HuH-7 (cell line): ENCODE data around the gene ST6GALNAC1.
A peak's percentile ranks its signal among the peaks of the same experiment; 100 is the strongest.

ENCODE experiments used
- DNase-seq: peaks from one replicate; pipeline ENCODE4 v3.0.0; 2011; ENCODE audit warnings: low spot score

The ST6GALNAC1 gene

DNA sequence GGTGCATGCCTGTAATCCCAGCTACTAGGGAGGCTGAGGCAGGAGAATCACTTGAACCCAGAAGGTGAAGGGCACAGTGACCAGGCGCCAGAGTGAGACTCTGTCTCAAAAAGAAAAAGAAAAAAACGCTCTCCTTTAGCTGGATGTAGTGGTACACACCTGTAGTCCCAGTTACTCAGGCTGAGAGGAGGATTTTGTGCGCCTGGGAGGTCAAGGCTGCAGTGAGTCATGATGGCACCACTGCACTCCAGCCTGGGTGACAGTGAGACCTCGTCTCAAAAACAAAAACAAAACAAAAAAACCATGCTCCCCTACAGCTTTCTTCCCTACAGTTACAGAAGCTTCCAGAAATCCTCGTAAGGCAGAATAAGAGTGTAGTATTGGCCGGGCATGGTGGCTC, 33.1 kb upstream of the ST6GALNAC1 start:
- DNase-seq = no peak

DNA sequence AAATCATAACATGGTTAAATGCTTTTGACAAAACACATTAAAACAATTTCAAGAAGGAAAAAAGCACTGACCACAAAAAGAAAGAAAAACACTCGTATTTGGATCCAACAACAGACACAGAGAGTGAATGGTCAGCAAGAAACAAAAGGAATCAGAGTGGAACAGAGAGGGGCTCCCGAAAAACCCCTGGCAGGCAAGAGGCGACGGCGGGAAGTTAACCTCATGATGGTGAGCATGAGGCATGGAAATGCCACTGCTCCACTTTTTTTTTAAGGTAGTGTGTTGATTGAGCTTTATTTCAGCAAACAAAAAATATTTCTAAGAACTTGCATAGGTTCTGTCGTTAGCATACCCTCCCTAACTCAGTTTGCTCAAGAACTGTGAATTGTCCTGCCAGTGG, 32.1 kb upstream of the ST6GALNAC1 start:
- DNase-seq = no peak

DNA sequence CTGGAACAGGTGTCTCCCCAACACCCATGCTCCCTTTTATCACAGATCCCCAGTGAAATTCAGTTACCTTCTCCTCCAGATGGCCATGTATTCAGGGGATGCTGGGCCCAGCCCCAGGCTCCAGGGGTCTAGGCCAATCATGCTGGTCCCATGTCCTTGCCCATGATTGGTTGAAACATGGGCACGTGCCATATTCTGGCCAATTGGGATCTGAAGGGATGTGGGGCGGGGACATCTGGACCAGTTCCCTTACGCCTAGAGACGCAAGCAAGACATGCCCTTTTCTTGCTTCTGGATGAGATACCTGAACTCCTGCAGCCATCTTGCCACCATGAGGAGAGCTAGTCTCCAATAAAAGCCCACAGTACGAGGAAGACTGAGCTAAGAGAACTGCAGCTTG, 31.0 kb upstream of the ST6GALNAC1 start:
- no peak for DNase-seq

DNA sequence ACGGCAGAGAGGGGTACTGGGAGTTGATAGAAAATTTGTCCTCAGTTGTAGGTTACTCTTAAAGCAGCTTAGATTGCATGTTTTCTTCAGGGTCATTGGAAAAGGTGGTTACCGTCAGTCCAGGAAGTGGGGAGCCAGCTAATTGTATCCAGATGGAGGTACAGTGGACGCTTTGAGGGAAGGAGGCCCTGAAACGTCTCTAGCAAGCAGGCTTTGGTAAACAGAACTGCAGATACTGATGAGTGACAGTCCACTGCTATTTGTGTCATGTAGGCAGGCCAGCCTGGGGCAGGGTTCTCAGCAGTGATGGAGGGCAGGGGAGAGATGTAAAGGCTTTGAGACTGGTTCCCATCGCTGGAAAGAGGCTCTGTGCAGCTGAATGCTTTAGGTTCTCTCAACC, 30.2 kb upstream of the ST6GALNAC1 start:
- DNase-seq = no peak

DNA sequence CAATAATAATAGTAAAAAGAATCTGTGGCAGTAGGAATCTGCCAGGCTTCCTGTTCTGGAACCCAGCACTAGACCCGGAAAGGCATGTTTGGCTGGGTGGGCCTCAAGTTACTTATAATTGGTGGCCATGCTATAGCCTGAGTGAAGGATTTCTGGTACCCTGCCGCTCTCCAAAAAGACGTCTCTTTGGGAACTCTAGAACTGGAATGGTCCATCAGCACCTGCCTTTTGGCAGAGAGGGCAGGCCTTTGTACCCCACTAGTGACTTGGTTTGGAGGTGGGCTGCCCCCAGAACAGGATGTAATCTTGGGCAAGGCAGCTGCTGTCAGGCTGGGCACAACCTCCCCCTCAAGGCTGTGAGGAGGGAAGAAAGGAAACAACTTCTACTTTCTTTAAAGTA, 29.3 kb upstream of the ST6GALNAC1 start:
- DNase-seq = no peak

DNA sequence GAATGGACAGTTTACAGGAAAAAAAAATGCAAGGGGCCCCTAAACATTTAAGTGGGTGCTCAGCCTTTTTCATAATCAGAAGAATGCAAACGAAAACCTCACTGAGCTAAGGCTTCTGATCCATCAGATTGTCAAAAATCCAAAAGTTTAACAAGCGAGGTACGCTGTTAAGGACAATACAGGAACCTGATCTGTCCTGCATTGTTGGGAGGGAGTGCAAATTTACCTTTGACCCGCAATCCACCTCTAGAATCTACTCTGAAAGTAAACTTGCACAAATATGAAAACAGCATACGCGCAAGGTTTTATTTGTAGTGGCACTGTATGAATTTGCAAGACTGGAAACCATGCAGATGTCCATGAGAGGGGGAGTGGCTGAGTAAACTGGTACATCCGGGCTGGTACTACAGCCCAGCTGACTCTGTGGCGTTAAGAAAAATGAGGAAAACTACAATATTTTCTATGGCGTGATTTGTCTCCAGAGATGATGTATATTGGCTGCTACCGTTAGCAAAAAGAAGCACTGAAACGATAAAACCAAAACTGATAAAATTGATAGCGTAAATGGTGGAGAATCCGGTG, 28.8 kb upstream of the ST6GALNAC1 start:
- no peak for DNase-seq

DNA sequence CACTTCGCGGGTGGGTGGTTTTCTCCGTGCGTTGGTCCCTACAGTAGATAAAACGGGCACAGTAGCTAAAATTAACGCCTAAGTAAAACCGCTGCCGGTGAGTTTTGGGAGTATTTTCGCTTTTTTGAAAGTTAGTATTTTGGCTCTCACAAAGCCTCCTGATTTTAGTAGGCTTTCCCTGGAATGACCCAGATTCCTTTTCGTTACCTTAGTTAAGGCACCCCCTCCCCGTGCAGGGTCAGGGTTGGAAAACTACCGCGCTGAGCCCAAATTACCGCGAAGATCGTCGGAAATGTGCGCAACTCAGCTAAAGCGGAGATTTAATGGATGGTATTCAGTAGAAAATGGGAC, 28.3 kb upstream of the ST6GALNAC1 start:
- no peak for DNase-seq

DNA sequence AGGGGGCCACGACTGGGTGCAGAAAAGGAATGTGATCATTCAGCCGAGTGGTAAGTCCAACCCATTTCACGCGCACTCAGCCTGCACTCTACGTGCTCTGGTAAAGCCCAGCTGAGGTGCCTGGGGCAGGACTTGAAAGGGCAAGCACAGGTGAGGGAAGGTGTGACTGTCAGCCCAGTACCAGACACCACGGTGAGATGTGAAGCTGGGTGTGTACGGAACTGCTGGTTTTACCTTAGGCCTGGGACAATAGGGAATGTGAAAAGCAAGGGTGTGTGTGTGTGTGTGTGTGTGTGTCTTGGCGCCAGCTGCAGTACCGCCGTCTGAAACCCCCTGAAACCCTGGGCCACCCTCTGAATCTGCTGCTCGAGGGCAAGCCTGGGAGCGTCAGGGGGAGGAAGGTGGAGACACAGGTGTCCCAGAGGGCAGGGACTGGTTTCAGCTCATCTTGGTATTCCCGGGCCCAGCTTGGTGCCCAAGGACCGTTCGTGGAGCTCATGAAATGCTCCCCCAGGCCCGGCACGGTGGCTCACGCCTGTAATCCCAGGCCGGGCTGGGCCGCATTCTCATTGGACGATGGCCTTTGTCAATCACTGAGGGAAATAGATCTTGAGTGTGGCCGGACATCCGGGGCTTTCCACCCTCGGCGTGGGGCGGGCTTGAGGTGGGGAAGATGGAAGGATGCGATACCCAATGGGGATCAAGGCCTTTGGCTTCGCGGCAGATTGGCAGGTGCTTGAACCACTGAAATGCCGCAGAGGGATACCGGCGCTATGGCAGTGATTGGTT, 27.8 kb upstream of the ST6GALNAC1 start:
- peak; percentile 95 for DNase-seq

DNA sequence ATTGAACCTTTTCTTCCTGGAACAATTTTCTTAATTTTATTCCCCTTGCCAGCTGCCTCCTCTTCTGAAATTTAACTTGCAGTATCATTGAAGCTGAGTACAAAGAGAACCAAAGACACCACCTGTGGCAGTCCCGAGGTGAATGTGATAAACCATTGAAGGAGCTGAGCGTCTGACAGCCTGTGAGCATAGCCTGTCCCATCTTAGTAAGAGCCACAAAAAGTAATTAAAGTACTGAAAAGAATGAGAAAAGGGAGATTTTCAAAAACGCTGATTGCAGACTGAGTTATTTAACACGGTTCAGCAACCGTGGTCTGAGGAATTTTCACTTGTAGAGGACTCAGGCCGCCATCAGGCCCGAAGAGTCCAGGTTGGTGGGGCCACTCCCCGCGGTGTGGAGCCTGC, 27.2 kb upstream of the ST6GALNAC1 start:
- no peak for DNase-seq

DNA sequence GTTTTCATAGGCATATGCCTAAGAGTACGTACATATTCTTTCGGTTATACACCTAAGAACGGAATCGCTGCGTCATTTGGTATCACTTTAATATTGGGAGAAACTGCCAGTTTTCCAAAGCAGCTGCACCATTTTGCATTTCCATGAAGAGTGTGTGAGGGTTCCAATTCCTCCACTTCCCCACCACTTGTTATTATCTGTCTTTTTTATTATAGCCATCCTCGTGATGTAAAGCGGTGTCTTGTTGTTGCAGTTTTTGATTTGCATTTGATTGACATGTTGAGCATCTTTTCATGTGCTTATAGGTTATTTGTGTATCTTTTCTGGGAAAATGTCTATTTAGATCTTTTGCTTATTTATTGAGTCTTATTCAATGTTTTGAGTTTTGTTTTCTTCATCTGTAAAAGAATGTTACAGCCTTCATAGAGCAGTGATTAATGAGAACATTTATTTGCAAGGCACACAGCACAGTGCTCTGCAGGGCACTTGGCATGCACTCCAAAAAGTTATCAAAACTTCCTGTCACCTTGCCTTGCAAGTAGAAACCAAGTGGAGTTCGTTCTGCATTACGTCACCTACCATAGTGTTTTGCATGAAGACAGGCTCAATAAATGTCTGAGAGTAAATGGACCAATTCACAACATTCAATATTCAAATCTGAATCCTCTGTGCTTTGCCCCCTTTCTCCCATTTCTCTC, 26.6 kb upstream of the ST6GALNAC1 start:
- no peak for DNase-seq

DNA sequence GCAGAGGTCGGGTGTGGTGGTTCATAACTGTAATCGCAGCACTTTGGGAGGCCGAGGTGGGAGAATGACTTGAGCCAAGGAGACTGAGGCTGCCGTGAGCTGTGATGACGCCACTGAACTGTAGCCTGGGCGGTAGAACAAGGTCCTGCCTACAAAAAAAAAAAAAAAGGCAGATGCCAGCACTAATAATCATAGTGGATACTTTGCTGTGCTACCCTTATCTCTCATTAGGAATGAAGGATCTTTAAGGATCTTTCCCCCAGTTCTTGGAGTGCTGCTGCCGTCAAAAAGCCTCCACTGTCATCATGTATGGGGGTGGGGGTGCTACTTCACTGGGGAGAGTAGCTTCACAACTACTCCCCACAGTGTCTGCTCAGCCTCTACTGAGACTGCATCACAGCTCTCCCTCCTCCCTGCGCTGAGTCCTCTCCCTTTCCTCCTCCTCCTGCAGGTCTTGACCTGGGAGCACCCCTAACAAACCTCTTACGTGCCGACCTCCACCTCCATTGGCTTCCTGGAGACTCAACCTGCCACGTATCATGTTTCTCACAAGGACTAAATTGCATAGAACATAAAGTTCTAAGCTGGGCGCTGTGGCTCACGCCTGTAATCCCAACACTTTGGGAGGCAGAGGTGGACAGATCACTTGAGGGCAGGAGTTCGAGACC, 24.4 kb upstream of the ST6GALNAC1 start:
- no peak for DNase-seq

DNA sequence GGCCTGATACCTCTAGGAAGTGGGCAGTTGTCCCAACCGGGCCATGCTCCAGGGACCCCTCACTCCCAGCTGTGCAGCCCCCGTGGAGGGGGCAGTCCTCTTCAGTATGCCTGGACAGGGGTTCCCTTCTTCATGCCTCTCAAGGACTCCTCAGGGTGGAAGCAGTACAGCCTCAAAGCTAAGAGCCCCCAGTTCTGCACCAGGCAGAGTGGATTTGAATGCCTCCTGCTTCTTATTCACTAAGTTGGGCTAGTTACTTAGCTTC, 23.9 kb upstream of the ST6GALNAC1 start:
- no peak for DNase-seq

DNA sequence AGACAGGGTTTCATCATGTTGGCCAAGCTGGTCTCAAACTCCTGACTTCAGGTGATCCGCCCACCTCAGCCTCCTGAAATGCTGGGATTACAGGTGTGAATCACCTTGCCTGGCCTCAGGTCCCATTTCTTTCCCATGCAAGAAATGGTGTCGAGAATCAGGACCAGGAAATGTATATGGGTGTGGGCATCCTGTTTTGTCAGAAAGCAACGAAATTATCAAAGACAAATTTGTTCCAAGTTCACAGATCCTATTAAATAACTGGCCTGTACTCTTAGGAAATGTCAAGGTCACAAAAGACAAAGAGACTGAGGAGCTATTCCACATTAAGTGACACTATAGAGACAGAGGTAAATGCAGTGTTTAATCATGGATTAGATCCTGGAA, 17.1 kb upstream of the ST6GALNAC1 start:
- no peak for DNase-seq

DNA sequence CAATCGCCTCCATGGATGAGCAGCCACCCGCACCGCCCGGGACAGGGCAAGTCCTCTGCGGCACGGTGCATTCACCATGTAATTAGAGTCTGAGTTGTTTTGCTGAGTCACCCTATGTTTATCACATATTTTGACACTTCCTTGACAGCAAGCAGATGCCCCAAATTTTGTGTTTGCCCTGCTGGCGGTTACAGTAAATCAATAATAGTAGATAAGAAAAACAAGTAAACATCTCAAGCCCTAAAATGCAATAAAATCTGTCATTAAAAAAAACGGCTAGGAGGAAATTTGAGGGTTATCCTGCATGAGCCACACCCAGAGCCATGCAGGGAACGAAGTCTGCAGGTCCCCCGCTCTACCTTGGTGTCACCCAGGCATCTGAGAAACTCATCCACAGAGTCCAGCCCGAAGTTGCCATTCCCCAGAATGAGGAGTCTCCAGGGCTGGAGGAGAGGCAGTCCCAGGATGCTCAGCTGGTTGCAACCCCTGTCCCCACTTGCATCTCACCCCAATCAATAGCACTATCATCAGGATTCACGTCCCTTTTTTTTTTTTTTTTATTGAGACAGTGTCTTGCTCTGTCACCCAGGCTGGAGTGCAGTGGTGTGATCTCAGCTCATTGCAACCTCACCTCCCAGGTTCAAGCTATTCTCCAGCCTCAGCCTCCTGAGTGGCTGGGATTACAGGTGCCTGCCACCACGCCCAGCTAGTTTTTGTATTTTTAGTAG, 16.5 kb upstream of the ST6GALNAC1 start:
- DNase-seq = no peak

DNA sequence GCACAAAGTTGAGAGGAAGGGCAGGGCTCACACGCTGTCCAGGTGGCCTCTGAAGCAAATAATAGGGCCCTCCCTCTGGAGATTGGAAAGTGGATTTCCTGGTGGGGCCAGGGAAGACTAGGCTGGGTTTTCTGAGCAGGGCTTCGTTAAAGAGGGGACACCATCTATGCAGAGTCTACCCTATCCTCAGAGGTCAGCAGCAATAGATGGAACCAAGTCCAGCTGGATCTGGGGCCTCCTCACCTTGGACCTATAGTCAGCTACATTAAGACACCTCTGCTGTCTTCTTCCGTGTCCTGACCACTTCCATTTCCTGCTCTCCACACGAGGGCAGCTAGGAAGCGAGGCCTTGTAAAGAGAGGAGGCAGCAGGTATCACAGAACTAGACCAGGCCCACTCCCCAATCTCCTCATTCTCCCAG, 14.7 kb upstream of the ST6GALNAC1 start:
- no peak for DNase-seq

DNA sequence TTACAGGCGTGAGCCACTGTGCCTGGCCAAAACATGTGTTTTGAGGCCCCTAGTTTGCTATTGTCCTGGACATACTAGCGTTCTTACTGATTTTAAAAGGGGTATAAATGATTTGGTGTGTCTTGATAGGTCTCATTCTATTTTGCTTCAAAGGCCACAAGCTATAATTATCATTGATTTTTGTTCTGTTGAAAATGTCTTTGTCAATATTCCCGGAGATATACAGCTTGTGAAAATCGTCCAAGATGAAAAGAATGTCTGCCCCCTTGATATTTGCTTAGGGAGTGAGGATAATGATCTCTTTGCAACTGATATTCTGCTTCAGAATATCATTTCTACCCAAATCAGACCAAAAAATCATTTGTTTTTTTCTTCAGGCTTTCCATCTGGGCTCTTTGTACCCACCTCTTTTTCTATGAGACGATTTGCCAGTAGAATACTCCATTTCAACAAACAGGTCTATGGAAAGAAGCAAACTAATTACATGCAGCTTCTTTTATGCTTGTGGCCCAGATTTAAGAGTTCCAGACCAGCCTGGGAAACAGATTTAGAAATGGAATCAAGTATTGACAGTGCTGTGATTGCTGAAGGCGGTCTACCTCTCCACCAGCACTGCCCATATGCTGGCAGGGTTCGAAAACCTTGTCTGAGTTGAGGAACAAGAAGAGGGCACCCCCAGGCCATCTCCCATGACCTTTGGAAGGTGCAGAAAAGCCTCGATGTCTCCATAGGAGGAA, 14.1 kb upstream of the ST6GALNAC1 start:
- no peak for DNase-seq

DNA sequence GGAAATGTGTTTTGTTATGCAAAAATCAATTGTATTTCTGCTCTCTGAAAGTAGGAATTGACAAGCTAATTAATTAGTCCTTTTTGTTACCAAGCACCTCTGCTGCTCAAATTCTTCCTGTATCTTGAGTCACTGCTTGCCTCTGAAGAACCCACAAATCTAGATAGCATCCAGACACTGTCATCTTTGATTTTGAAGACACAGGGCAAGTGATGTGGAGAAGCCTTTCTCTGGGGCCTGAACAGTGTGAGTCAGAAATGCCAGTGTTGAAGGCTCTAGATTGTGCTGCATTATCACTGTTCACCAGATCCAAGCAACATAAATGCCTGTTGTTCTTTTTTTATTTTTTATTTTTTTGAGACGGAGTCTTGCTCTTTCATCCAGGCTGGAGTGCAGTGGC, 10.9 kb upstream of the ST6GALNAC1 start:
- no peak for DNase-seq

DNA sequence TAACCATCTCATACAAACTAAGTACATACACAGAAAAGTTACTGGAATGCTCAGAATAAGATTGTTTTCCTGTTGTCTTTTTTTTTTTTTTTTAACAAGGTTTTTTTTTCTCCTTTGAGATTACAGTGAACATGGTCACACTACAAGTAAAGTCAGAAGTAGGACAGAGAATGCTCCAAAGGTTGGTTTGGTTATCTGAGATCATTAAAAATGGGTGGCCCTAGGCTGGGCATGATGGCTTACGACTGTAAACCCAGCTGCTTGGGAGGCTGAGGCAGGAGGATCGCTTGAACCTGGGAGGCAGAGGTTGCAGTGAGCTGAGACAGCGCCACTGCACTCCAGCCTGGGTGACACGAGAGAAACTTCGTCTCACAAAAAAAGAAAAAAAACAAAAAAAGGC, 6.9 kb upstream of the ST6GALNAC1 start:
- DNase-seq = no peak

DNA sequence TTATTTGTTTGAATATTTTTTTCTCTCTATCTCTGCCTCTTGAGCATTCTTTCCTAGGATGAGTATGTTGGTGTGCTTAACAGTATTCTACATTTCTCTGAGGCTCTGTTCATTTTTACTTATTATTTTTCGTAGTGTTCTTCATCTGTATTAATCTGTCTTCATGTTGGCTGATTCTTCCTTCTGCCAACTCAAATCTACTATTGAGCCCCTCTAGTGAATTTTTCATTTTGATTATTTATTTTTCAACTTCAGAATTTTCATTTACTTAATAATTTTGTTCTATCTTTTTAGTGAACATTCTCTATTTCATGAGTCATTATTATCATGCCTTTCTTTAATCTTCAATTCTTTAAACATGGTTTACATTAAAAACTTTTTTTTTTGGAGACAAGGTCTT, 3.2 kb upstream of the ST6GALNAC1 start:
- DNase-seq = no peak

DNA sequence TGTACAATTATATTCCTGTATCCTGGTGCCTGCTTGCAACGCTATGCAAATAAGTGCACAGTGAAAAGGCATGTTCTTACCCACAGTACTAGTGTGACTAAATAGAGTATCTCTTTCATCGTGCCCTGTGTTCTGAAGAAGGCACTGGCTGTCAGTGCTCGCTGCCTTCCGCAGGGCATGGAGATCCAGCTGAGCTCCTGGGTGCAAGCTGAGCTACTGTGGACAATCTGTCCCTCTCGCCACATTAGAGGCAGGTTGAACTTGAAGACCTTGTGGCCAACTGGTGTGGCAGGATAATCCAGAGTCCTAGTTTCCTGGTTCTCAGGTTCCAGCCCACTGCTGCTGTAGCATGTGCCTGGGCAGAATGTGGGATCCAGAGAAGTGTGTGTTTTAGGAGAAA, 1.9 kb upstream of the ST6GALNAC1 start:
- no peak for DNase-seq

DNA sequence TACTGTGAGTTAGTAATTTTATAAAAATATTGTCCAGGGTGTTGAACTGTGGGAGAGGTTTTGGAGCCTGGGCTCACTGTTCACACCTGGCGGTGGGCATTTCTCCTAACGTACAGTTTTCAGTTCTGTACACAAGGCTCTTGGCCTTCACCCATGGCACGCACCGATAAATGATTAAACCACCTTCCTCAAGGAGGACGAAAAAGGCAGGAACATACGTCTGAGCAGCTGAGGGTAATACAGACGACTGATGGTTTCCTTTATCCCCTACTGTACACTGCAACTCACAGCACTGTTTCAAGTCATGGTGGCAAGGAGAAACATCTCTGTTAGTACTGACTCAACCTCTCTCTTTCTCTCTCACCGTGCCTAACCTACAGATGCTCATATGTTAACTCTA, 1.4 kb upstream of the ST6GALNAC1 start:
- no peak for DNase-seq

DNA sequence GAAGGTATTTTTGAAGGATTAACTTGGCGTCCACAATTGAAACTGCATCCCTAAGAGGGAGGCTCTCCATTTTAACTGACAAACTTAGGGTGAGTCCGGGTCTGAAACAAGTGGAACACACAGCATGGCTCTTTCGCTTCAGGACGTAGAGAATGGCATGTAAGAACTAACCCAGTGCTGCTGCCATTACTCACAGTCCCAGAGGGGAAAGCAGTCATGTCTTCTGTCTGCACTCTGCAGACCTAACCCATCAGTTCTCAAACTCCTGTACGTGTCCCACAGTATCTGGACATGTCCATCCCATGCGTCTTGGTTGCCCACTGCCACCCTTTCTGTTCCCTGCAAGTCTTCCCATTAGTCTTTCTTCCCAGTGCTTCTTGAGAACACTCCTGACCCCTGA, 563 bp downstream of the ST6GALNAC1 start:
- no peak for DNase-seq
